Progenitor cell of endocrine pancreas (in vitro differentiated cells): ENCODE data around the gene BLACAT1. TPM values are rescaled to one million over a fixed set of nuclear protein-coding genes. Genes with fewer than 3 reads are reported as not detected.

ENCODE experiments used
- DNase-seq: peaks from one replicate; pipeline ENCODE4 v3.0.0; 2021; ENCODE audit warnings: low spot score; ENCODE audit not compliant: unreplicated experiment
- H3K27ac Mint-ChIP-seq: 2 replicates; pipeline ENCODE4 v1.8.0; 2021; ENCODE audit warnings: mild to moderate bottlenecking, moderate library complexity, mixed read lengths
- H3K27me3 Mint-ChIP-seq: 2 replicates; pipeline ENCODE4 v1.8.0; 2021; ENCODE audit warnings: mixed read lengths
- H3K36me3 Mint-ChIP-seq: 2 replicates; pipeline ENCODE4 v1.8.0; 2022; ENCODE audit warnings: mixed read lengths; ENCODE audit not compliant: insufficient read depth
- H3K4me1 Mint-ChIP-seq: 2 replicates; pipeline ENCODE4 v1.8.0; 2021; ENCODE audit warnings: low read depth, mixed read lengths
- H3K4me3 Mint-ChIP-seq: 2 replicates; pipeline ENCODE4 v1.8.0; 2021; ENCODE audit warnings: low read depth, mild to moderate bottlenecking, moderate library complexity, mixed read lengths
- H3K9me3 Mint-ChIP-seq: 2 replicates; pipeline ENCODE4 v1.8.0; 2021; ENCODE audit warnings: low read depth, mixed read lengths
- CTCF ChIP-seq: fragments of 200-600 bp; sonication (generic); IDR thresholded peaks from one replicate; pipeline ENCODE4 v1.5.0; 2021; ENCODE audit warnings: antibody characterized with exemption, mild to moderate bottlenecking; ENCODE audit not compliant: unreplicated experiment
- total RNA-seq: library from RNA; stranded (reverse); gene quantifications from 2 replicates; pipeline ENCODE4 v1.2.1, GENCODE V29; 2021

Gene BLACAT1
- total RNA-seq, 1 donor from 2014 or later, result 6.3 TPM

- Mint-ChIP-seq H3K9me3 (no peaks in the 10 kb centered on the region), H3K36me3 (peaks cover 2% of the 10 kb centered on the region), H3K27ac (no peak overlapping the region), H3K4me1 (peaks cover 3% of the 10 kb centered on the region), H3K27me3 (peaks cover 39% of the 10 kb centered on the region), H3K4me3 (no peak overlapping the region)
- DNase-seq, result no peak
- no peak for TF ChIP-seq CTCF
Measured at GRCh38 chr1:205422993-205423642, 32.7 kb downstream of the BLACAT1 start.

GRCh38 chr1:205421798-205422197, 34.0 kb downstream of the BLACAT1 start, which contains the start of gene LEMD1:
TSS of gene LEMD1 (minus strand) at chr1:205422056. CDS start at chr1:205420536, 1,520 bp downstream.
- H3K36me3 Mint-ChIP-seq, result peaks cover 2% of the 10 kb centered on the region
- DNase-seq, result no peak
- H3K9me3 Mint-ChIP-seq, result no peaks in the 10 kb centered on the region
- H3K4me1 Mint-ChIP-seq, result peaks cover 3% of the 10 kb centered on the region
- H3K4me3 Mint-ChIP-seq, result no peak within 1 kb of the TSS
- peaks cover 29% of the 10 kb centered on the region for H3K27me3 Mint-ChIP-seq
- no peak for TF ChIP-seq CTCF
- H3K27ac Mint-ChIP-seq, result no peak within 1 kb of the TSS

DNA sequence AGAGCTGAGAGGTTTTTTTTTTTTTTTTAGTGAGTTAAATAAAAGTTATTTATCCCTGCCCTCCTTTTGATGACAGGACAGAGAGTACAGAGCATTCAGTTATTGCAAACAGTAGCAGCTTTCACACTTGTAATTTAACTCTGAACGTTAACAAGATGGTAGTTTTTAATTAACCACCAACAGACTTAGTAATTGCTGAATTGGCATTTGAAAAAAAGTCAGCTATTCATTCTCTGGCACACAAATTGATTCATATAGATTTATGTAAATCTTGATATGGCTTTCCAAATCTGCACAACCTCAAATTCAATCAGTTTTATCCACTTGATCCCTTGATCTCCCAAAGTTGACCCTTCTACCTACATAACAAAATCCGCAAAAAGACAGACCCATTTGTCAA, 34.9 kb downstream of the BLACAT1 start:
- peaks cover 2% of the 10 kb centered on the region for H3K36me3 Mint-ChIP-seq
- H3K27me3 Mint-ChIP-seq, result peaks cover 21% of the 10 kb centered on the region
- no peak for DNase-seq
- peaks cover 3% of the 10 kb centered on the region for H3K4me1 Mint-ChIP-seq
- no peak for TF ChIP-seq CTCF
- H3K27ac Mint-ChIP-seq, result no peak overlapping the region
- H3K4me3 Mint-ChIP-seq, result no peak overlapping the region
- H3K9me3 Mint-ChIP-seq, result no peaks in the 10 kb centered on the region

DNA sequence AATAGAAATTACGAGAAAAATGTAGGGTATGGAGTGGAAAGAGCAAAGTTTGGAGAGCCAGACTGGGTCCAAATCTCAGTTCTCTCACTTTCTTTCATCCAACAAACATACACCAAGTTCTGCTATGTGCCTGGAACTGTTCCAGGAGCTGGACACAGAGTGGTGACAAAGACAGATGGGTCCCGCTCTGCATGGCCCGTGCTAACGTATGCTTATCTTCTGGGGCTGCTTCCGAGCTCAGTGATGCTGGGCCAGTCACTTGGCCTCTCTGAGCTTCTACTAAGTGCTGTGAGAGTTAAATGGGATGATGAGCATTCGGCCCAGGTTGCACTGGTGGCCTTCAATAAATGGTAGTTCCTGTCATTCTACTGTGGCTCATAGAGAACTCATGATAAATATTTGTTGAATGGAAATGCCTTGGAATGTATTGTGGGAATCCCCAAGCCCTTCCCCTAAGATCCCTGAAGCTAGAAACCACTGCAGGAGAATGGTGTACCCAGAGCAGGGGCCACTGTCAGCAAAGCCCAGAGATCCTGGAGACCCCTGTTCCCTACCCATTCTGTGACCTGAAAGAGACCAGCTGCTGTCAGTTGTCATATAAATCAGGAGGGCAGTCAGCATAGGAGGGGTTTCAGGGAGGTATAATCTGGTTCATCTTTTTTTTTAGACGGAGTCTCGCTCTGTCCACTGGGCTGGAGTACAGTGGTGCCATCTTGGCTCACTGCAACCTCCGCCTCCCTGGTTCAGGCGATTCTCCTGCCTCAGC, 37.8 kb downstream of the BLACAT1 start:
- Mint-ChIP-seq H3K4me1 (peaks cover 2% of the 10 kb centered on the region), H3K4me3 (no peak overlapping the region), H3K27me3 (peaks cover 7% of the 10 kb centered on the region), H3K36me3 (peaks cover 2% of the 10 kb centered on the region), H3K27ac (no peak overlapping the region), H3K9me3 (no peaks in the 10 kb centered on the region)
- TF ChIP-seq CTCF, result no peak
- no peak for DNase-seq

- H3K9me3 Mint-ChIP-seq, result no peaks in the 10 kb centered on the region
- H3K4me1 Mint-ChIP-seq, result peaks cover 2% of the 10 kb centered on the region
- H3K27me3 Mint-ChIP-seq, result peaks cover 7% of the 10 kb centered on the region
- peaks cover 2% of the 10 kb centered on the region for H3K36me3 Mint-ChIP-seq
- no peak for DNase-seq
- H3K27ac Mint-ChIP-seq, result no peak overlapping the region
- TF ChIP-seq CTCF, result no peak
- no peak overlapping the region for H3K4me3 Mint-ChIP-seq
Measured at GRCh38 chr1:205416322-205416721, 39.5 kb downstream of the BLACAT1 start.
